Thyroid gland (tissue), 4 donors: ENCODE results near the gene C10orf95. TPM values are rescaled to one million over a fixed set of nuclear protein-coding genes. Genes with fewer than 3 reads are reported as not detected.
A peak's percentile ranks its signal among the peaks of the same experiment; 100 is the strongest.

Experiments
- DNase-seq, 2 donors: peaks; one replicate each; pipeline ENCODE4 v3.0.0-alpha.2; 2019
- H3K27ac ChIP-seq, 3 donors: fragments of 200-600 bp; sonication (generic); 1 replicate in 2 of 3; 2 replicates in 1 of 3; pipeline ENCODE4 v1.5.1; 2016 to 2019; ENCODE audit warnings: mild to moderate bottlenecking in 1 of 3, moderate library complexity in 1 of 3
- H3K27me3 ChIP-seq: fragments of 200-600 bp; sonication (generic); one replicate; pipeline ENCODE4 v1.5.1; 2019
- H3K36me3 ChIP-seq, 2 donors: fragments of 200-600 bp; sonication (generic); one replicate each; pipeline ENCODE4 v1.5.1; 2016 to 2019
- H3K4me1 ChIP-seq, 2 donors: fragments of 200-600 bp; sonication (generic); one replicate each; pipeline ENCODE4 v1.5.1; 2017 to 2019
- H3K4me3 ChIP-seq, 3 donors: fragments of 200-600 bp; sonication (generic); replicated peaks in 1 of 3; 1 replicate in 2 of 3; 2 replicates in 1 of 3; pipeline ENCODE4 v1.5.1; 2016; ENCODE audit warnings: mild to moderate bottlenecking in 1 of 3
- H3K9me3 ChIP-seq: fragments of 200-600 bp; sonication (generic); one replicate; pipeline ENCODE4 v1.5.1; 2017
- CTCF ChIP-seq, 6 experiments: fragments of 200-600 bp in 3 of 6; fragments of 450-650 bp in 3 of 6; sonication (generic) in 3 of 6; IDR thresholded peaks; one replicate each; pipeline ENCODE4 v1.5.1; 2016 to 2019; ENCODE audit warnings: antibody characterized with exemption in 6 of 6, mild to moderate bottlenecking in 2 of 6, inconsistent platforms in 1 of 6, moderate library complexity in 1 of 6
- POLR2A ChIP-seq, 2 donors: fragments of 450-650 bp; IDR thresholded peaks; one replicate each; pipeline ENCODE4 v1.6.1; 2017; ENCODE audit warnings: antibody characterized with exemption in 2 of 2, mild to moderate bottlenecking in 2 of 2, moderate library complexity in 1 of 2
- WGBS, 2 donors: methylation state at CpG; one replicate each; pipeline ENCODE4 v1.1.5; 2017; 5-methylcytosine and 5-hydroxymethylcytosine counted together
- intact Hi-C: fragments of 100-400 bp; cut with DNase I; formaldehyde crosslinking; loops from one replicate; pipeline ENCODE4 v1.15.1; 2023
- total RNA-seq, 4 donors: library from RNA; depleted of rRNA; stranded (reverse); fragments of >200 nt; gene quantifications; one replicate each; pipeline ENCODE4 v1.2.3, GENCODE V29; 2016

Gene C10orf95
- total RNA-seq, 4 donors from 2014 or later = 1.1 to 2.9 (median 1.8) TPM

DNA sequence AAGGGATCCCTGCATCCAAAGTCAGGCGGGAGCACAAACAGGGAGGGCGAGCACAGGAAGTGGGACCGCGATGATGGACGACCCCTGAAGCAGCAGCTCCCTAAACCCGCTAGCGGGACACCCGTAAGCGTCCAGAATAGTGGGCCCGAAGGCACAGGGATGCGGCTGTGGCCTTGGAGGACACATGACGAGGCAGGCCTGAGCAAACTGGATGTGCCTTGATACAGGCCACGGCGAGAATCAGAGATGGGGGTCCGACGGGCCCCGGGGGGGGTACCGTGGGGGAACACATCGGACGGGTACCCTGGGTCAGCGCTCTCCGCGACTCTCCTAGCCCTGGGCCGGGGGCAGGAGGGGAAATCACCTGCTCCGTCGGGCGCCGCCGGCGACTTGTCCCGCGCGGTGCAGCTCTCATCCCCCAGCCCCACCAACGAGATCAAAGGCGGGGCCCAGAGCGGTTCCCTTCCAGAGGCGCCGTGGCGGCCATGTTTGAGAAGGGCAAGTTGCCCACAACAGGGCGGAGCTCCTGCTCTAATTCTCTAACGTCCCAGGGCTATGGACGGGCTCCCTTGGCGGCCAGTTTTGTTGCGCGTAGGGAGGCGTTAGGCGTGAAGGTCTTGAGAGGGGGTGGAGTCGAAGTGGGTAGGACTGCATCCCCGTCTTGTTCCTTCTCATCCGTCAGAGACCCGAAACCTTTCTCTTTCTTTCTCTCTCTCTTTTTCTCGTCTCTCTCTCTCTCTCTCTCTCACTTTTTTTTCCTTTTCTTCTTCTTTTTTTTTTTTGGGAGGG is 19.0 kb downstream of the C10orf95 start, which contains the start of gene CUEDC2:
TSS of gene CUEDC2 (minus strand) at position 413 of the 789 bp plus-strand sequence. CDS start 7,386 bp downstream, outside the sequence.
- intact Hi-C loops = no loop called here
- H3K4me3 ChIP-seq = peak within 1 kb of the TSS; percentile 75 to 97 (median 90)
- H3K36me3 ChIP-seq = no peaks in the 10 kb centered on the region
- H3K27me3 ChIP-seq = no peaks in the 10 kb centered on the region
- TF ChIP-seq POLR2A (IDR thresholded peaks at IDR 0.05) (peak in 1 of 2 donors; percentile 45), CTCF (IDR thresholded peaks at IDR 0.05) (no peak)
- H3K27ac ChIP-seq = peak within 1 kb of the TSS; percentile 51 to 79 (median 74)
- peaks cover 7 to 15% of the 10 kb centered on the region in 2 donors for H3K4me1 ChIP-seq
- peak; percentile 96 to 97 for DNase-seq
- H3K9me3 ChIP-seq = no peaks in the 10 kb centered on the region
- WGBS, 2 donors = 0 to 1% methylated on average over 15 to 27 of the region's 52 CpGs

DNA sequence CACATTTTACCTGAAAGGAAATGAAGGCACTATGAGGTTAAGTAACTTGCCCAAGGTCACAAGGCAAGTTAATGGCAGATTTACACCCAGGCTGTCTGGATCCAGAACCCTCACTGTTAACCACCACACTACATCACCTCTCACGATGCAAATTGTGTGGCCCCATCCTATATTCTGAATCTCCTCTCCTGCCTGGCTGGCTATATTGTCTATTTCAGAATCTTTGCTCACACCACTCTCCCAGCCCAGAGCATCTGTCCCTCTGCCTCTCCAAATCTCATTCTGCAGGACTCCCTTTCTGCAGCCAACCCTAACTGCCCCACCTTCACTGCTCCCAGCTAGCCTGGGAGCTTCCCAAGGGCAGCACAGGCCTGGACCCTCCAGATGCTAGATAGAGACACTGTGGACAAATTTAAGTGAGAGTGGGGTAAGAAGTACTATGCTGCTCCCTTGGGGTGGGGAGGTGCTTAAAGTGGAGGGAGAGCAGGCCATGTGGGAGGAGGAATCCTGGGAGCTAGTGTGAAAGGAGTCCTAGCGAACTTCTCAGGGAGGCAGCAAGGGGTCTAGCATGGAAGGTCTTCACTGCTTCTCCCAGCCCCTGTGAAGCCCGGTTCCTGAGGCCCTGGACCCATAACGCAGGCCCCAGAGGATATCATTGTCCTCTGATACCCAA is 19.8 kb downstream of the C10orf95 start:
- Histone ChIP-seq H3K27ac (peak overlapping the region in 2 of 3 donors; percentile 74 to 79), H3K36me3 (no peaks in the 10 kb centered on the region), H3K27me3 (no peaks in the 10 kb centered on the region), H3K9me3 (no peaks in the 10 kb centered on the region), H3K4me3 (peak overlapping the region; percentile 75 to 97 (median 90)), H3K4me1 (peaks cover 7 to 15% of the 10 kb centered on the region in 2 donors)
- TF ChIP-seq CTCF (IDR thresholded peaks at IDR 0.05) = no peak
- DNase-seq = no peak
- WGBS, 2 donors = 21 to 24% methylated on average over 4 of the region's 4 CpGs
- intact Hi-C loops = no loop called here

GRCh38 chr10:102429468-102429867 is 21.9 kb downstream of the C10orf95 start:
- no peak overlapping the region for H3K4me3 ChIP-seq
- H3K27ac ChIP-seq = no peak overlapping the region
- TF ChIP-seq CTCF (IDR thresholded peaks at IDR 0.05) = no peak
- no peak for TF ChIP-seq POLR2A (IDR thresholded peaks at IDR 0.05)
- WGBS, 2 donors = 86 to 90% methylated on average over 7 to 8 of the region's 8 CpGs
- intact Hi-C loops = loop anchor here (10.0 kb wide), 1 partner anchor 155 kb away; no protein-coding TSS in a partner anchor
- no peaks in the 10 kb centered on the region for H3K27me3 ChIP-seq
- no peak for DNase-seq
- peaks cover 7 to 14% of the 10 kb centered on the region in 2 donors for H3K4me1 ChIP-seq
- no peaks in the 10 kb centered on the region for H3K36me3 ChIP-seq
- H3K9me3 ChIP-seq = no peaks in the 10 kb centered on the region

GRCh38 chr10:102426803-102427287 is 24.5 kb downstream of the C10orf95 start:
- WGBS, 2 donors = 89 to 93% methylated on average over 7 of the region's 7 CpGs
- Histone ChIP-seq H3K4me3 (no peak overlapping the region), H3K36me3 (peaks cover 0 to 6% of the 10 kb centered on the region in 2 donors), H3K4me1 (peaks cover 20 to 26% of the 10 kb centered on the region in 2 donors), H3K27me3 (no peaks in the 10 kb centered on the region), H3K27ac (no peak overlapping the region), H3K9me3 (no peaks in the 10 kb centered on the region)
- no peak for DNase-seq
- intact Hi-C loops = loop anchor here (10.0 kb wide), 1 partner anchor 158 kb away; no protein-coding TSS in a partner anchor
- TF ChIP-seq CTCF (IDR thresholded peaks at IDR 0.05) (no peak), POLR2A (IDR thresholded peaks at IDR 0.05) (no peak)
